Loucy (cell line): Measurements from ENCODE around the gene ETNK2.

Source experiments
- CTCF ChIP-seq: fragments of 200-600 bp; sonication (generic); conservative IDR thresholded peaks from 2 replicates; pipeline ENCODE4 v1.5.1; 2014; ENCODE audit warnings: mild to moderate bottlenecking, antibody characterized with exemption, low read length
- EZH2phosphoT487 ChIP-seq: fragments of 200-600 bp; IDR thresholded peaks from 2 replicates; pipeline ENCODE4 v1.6.1; 2018; ENCODE audit warnings: antibody characterized with exemption, mild to moderate bottlenecking, moderate library complexity, borderline replicate concordance

- TF ChIP-seq CTCF (no peak), EZH2phosphoT487 (no peak)
Observed at GRCh38 chr1:204146965-204147364, 4.9 kb downstream of the ETNK2 start.
